HG03378 (cell line): ENCODE measurements around the gene DLGAP5.

Source experiments
- ATAC-seq: cut with Tn5 transposase; IDR thresholded peaks from one replicate; pipeline ENCODE4 v1.9.1; 2021; ENCODE audit warnings: mild to moderate bottlenecking, moderate library complexity; ENCODE audit not compliant: unreplicated experiment

Gene DLGAP5

DNA sequence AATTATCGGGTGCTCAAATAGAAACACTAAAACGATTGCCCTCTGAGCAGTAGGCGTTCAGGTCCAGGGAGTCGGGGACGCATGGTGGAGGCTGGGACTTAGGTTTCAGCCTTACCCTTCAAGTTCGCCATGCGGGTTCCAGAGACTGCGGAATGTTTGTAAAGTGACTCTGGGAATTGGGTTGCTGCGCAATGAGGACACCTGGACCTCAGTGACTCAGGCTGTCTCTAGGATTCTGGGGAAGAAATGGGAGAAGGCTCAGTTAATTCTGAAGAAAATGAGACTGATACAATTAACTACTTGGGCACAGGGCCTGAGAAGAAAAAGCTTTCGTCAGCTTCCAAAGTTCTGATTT lies 61.2 kb downstream of the DLGAP5 start:
- ATAC-seq: no peak

DNA sequence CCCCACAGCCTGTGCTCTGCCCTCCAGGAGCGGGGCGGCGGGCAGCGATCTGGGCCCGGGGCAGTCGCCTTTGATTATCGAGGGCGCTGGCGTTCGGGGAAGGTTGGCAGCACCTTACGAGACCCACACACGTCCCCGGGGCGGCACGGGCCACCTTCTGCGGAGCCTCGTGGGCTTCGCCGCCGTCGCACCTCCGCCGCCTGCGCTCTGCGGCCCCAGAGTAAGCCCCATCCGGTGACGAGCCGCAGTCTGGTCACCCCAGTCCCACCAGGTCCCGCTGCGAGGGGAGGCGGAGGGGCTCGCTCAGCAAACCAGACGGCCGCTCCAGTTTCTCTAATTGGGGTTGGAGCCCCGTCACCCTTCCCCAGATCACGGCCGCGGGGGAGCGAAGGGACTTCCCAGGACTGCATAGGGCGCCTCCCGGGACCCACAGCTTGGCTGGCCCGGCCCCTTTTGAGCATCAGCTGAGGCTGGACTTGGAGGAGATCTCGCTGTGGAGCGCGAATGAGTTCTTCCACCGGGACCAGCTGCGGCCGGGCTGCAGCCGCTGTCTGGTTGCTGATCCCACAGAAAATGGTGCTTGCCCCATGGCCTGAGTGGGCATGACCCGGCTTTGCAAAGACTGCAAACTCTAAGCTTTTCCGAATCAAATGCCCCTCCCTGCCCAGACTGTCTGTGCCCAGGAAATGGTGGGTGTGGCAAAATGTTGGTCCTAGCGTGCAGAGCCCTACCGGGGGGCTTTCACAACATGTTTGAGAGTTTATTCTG lies 61.8 kb downstream of the DLGAP5 start:
- ATAC-seq: peak; percentile 44

DNA sequence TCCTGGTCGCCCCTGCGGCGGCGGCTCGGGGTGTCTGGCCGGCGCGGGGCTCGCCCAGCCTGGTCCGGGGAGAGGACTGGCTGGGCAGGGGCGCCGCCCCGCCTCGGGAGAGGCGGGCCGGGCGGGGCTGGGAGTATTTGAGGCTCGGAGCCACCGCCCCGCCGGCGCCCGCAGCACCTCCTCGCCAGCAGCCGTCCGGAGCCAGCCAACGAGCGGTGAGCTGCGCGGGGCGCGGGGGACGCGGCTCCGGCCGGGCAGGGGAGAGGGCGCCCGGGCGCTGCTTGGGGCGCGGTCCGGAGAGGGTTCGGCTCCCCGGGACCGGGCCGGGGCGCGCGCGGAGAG lies 62.3 kb downstream of the DLGAP5 start, which contains the start of gene LGALS3:
LGALS3 (plus strand) TSS at position 167 of the 342 bp plus-strand sequence. CDS start 8,122 bp downstream, outside the sequence.
- peak; percentile 9 for ATAC-seq

DNA sequence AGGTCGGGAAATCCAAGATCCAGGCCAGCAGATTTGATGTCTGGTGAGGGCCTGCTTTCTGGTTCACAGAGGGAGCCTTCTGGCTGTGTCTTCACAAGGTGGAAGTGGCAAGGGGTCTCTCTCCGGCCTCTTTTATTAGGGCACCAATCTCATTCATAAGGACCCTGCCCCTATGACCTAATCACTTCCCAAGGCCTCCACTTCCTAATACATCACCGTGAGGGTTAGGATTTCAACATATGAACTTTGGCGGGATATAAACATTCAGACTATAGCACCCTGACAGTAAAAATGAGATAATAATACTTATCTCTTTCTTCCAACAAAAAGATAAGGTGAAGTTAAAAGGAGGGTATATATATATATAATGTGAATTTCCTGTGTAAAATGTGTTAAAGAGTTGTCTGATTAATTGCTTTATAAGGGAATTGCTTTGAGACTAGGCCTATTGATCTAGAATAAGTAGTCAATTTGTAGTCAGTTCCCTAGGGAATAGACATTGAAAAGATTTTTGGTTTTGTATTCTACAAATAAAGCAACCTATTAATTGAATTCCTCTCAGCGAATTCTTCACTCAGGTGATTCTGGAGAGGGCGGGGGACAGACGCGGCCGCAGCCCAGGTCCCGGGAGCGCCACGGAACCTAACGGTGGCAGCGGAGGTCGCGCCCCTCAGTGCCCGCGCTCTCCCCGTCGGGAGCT lies 62.8 kb downstream of the DLGAP5 start:
- ATAC-seq: peak; percentile 6

DNA sequence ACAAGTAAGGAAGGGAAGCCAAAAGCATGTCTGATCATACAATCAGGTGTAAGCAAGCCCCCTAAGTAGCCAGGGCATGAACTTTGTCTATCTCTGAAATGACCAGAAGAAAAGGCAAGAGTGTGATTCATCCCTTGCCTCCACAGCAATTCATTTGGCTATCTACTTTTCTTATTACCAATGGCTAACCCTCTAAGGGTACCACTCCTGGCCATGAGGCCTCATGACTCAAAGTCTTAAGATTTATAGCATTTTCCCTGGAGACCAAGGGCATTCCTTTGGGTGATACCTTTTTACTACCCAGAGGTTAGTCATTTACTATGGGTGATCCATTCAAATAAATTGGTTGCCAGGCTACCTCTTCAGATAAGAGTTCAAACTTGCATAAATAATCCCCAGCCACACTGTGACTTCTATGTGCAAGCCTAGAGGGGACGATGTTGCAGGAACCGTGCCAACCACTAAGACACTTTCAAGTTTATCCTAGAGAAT lies 63.9 kb downstream of the DLGAP5 start:
- ATAC-seq: no peak

DNA sequence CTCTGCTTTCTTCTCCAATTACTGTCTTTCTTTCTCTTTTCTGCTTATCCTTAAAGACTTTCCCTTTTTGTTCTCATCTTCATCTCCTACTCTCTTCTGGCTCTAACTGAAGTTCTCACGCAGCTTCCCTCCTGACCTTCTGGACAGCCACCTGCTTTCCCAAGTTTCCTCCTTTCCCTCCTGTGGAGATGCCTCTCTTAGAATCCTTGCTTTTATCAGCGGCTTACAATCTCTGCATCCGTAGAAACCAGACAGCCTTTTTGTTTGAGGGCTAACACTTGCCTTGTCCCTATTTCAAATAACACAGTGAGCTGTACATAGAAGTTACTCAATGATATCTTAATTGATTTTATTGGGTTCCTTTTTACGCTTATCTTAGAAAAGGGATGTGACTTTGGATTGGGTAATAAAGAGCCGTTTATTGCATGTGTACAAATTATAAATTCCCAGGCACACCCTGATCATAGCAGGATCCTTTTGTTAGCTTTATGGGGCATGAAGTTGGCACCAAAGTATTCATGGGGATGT lies 64.4 kb downstream of the DLGAP5 start:
- ATAC-seq: no peak

DNA sequence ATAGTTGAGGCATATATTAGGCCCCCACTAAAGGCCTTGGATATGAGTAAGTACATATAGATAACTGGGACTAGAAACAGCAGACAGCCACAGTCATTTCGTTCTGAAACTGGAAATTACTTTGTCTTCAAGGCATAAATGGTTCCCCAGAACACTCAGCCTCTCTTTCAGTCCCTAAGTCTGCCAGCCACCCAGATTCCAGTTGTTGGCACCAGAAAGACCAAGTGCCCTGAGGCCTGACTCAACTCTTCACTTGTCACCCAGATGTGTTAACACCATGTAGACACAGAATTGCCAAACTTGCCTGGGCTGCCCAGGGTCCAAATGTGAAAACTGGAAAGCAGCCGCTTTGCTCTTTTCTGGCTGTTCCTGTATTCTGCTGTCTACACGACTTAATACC lies 65.4 kb downstream of the DLGAP5 start:
- no peak for ATAC-seq

DNA sequence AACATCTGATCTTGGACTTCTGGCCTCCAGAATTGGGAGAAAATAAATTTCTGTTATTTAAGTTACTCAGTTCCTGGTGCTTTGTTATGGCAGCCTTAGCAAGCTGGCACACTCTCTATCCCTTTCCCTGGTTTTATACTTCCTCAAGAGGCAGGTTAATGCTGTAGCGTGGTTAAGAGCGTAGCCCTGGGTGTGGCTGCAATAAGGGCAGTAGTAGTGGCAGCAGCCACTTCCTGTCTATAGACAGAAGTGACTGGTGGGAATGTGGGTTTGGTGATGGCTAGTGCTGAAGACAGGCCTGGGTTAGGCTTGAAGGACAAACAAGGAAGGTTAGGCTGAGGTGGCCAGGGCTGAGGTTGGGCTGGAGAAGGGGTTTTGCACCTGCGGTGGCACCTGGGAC lies 66.0 kb downstream of the DLGAP5 start:
- ATAC-seq: no peak

DNA sequence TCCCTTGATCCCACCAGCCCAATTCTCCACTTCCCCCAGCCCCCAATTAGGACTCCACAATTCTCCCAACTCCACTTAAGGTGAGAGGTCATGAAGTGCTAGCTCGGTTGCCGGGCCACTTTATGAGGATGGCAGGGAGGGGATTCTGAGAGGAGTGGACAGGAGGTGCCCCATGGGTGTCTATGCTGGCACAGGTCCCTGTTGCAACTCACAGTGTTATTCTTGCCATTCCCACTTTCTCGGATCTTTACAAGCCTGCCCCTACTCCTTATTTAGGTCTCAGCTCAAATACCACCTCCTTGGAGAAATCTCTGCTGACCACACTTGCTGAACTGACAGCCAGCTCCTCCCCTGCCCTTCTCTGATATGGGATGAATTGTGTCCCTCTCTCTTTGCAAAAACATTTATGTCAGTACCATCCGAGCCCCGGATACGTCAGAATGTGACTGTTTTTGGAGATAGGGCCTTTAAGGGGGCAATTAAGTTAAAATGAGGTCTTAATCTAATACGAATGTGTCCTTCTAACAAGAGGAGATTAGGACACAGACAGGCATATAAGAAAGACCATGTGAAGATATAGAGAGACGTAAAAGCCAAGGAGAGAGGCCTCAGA lies 66.5 kb downstream of the DLGAP5 start:
- no peak for ATAC-seq

DNA sequence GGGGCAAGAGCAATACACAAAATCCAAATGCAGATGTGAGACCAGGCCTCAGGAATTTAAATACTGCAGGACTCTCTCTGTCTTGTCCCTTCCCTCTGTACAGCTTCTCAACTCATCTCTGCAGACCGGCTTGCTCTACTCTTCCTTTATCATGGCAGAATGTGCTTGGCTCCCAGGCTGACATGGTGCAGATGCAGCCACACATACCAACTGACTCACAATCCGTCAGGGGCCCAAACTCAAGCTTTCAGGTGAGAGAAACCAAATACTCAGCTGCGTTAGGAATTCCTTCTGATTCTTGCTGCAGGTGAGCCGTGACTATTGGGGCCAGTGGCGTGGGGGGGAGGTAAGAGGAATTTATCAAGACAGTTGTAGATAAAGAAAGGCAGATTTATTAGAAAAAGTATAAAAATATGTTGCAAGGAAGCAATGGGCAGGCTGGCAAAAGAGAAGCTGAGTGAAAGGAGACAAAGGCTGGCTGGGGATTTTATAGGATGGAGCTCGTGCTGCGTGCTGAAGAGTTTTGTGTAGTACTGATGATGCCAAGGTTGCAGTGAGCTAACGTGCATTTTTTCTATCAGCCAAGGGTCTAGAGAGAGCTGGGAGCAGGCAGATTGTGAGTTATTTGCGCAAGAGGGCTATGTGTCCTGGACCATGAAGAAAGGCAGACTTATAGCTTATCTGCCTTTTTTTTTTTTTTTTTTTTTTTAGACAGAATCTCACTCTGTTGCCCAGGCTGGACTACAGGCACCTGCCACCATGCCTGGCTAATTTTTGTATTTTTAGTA lies 67.3 kb downstream of the DLGAP5 start:
- ATAC-seq: no peak

DNA sequence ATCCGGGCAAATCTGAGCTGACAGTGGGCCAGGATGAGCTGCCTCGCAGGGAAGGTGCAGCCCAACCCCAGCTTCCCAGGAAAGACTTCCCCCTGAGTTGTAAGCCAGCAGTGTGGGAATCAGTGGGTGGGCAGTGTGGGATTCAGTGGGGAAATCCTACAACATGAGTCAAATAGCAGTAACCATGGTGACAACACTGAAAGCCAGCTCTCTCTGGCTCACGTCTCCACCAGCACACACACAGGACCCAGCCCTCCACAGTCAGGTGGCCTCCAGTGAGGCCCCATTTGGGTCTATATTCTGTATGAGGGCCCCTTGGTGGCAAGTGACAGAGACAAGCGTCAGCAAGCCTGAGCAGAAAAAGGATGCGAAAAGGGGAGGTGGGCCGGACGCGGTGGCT lies 68.3 kb downstream of the DLGAP5 start:
- no peak for ATAC-seq

DNA sequence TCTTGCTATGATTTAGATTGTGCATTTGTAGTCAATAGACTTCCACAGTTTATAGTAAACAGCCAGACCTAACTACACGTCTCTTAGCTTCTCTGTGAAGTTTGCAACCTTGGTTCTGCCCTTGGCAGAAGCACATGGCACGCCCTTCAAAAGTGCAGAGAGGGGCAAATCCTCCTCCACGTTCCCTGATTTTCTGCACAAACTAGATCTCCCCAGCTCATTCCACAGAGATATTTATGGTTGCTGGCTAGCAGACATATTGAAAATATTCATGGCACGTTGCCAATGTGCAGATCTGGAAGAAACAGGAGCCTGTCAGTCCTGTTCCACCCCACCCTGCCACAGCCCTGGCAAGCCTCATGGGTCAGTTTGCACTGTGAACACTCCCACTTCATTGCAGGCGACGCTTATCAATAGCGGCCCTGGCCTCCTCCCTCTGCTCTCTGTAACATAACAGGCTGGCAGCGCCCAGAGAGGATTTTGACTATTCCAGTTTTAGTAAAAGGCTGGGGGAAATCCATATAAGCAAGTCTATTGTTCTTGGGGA lies 68.9 kb downstream of the DLGAP5 start:
- no peak for ATAC-seq

DNA sequence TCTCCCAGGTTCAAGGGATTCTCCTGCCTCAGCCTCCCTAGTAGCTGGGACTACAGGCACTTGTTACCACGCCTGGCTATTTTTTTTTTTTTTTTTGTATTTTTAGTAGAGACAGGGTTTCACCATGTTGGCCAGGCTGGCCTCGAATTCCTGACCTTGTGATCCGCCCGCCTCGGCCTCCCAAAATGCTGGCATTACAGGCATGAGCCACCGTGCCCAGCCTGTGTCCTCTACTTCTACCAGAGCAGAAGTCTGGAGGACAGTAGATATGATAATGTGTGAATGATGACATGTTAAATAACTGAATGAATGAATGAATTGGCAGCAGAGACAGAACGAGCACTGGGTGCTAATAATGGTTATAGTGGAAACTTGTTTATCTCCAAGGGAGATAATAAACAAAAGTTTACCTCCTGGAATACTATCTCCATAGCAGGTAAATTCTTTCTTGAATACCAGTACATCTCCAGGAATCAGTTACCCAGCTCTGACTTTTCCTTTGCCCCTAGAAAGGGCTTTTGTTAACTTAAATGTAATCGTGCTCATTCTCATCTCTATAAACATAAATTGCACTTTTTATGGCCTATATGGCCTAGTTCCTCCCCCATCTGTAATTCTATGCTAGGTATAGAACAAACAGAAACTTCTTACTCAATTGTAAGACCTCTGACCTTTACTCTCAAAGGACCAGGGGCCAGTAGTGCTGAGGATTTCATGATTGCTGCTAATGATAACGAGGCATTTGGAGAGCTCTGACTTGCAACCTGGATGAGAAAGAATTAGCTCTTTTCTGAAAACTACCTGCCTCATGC lies 69.6 kb downstream of the DLGAP5 start:
- no peak for ATAC-seq

DNA sequence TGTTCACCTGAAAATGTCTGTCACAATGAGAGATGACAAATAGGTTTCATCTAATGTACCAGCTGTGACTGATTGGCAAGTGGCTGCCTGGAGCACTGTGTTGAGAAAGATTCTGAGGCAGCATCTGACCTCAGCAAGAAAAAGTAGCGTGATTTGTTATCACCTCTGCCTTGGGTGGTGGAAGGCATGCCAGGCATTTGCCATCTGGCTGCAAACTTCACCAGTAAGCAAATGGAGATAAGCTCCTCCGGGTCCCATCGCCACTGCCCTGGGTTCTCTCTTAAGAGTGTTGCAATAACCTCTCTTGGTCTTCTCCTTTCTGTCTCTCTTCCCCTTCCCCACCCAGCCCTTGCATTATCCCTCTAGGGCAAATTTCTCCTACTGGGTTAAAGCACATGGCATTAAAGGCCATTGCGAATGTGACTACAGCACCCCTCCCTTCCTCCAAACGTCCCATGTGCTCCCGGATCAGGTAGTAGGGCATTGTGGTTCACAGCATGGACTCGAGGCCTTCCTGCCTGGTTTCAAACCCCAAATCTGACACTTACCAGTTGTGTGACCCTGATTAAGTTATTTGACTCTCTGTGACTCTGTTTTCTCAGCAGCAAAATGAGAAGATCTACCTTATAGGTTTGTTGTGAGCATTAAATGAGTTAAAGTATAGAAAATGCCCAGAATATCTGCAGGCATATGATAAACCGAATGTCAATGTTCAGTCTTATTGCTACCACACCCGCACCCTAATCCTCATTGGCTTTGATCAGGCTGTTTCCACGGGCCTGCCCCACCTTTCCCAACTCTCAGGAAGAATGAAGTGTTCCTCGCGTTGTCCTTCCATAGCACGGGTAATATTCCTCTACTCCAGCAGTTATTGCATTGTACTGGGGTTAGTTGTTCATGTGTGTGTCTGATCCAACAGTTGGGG lies 70.6 kb downstream of the DLGAP5 start:
- ATAC-seq: no peak

DNA sequence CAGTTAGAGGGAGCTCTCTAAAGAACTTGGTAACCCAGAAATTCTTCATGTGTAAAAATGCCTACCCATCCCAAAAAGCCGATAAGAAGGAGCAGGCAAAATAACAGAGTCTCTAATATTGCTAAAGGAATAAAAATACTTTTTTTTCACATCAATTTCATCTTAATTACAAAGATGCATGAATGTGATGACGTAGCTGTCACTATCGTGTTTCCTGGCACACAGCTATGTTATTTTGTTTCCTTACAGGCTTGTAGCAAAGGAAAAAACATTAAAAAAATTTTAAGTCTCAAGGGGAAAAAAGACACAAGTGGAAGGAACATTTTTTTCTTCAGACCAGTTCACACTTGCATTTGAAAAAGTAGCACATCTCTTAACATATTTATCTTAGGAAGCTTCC lies 72.6 kb downstream of the DLGAP5 start:
- ATAC-seq: no peak

DNA sequence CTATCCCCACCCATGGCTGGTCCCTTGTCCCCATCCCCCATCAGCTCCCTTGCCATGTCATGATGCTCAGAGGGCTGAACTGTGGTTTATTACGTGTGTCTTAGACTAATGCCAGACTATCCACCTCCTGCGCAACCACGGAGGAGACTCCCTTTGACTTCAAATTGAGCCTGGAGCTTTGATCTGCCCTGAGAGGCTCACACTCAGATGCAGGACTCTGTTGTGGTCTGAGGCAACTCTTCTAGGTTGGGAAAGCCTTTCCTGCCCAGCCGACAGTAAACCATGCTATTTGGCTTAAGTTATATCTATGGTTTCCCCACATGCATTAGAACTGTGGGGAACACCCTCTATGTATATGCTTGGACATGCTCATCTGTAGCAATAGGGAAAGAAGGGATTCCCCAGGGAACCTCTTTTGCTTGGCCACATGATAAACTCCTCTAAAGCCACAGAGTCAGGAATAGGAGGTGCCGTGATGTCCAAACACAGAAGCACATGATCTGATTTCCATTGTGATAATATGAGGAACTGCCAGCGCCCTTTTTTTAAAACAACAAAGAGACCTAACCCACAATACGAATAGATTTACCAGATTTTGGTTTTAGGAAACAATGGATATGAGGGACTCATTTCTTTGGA lies 73.5 kb downstream of the DLGAP5 start:
- ATAC-seq: no peak

DNA sequence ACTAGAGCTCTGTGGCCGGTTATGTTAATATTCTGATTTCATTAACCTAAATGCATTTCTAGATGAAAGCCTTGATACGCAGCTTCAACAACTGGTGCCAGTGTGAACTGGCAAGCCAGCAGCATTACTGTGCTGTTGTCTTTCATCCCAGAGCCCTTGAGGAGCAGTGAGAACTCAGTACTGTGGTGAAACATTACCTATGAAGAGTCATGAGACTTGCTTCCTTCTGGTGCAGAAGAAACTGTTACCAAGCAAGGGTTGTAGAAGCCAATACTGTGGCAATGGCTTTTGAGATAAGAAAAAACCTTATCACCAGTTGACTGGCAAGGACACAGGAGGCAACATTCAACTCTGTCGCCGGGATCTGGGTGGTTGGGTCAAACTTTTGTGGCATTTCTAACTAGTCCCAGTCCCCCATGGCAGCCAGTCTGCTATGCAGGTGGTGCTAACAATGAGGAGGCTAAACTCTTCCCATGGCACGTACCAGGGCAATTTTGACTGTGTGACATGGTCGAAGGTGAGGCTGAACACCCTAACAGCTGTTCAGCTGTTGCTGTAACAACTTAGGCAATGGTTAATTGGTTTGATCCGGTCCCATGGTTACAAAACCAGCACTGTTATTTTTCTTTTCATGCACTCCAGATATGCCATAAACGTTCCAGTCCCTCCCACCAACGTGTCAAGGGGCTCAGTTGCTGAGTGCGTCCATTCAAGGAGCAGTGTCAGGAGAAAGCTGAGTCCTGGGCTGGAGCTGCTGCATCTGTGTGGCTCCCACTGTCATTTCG lies 74.9 kb downstream of the DLGAP5 start:
- no peak for ATAC-seq

DNA sequence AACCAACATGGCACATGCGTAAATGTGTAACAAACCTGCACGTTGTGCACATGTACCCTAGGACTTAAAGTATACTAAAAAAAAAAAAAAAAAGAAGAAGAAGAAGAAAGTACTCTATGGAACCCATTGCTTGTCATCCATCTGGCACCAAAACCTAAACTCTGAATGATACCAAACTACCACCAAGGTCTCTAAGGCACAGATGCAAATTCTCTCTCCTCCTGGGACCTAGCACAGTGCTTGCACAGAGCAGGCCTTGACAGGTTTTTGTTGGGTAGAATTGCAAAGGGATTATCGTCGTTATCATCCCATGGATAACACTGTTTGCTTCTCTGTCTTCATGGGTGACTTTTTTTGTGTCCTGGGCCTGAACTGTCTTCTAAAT lies 75.5 kb downstream of the DLGAP5 start:
- ATAC-seq: no peak
